Body of pancreas (tissue), 4 donors: ENCODE results near the gene GABRP. TPM values are rescaled to one million over a fixed set of nuclear protein-coding genes. Genes with fewer than 3 reads are reported as not detected.

Experiments
- ATAC-seq: fragments of 150-250 bp; one replicate; pipeline ENCODE4 v1.9.1; 2016
- DNase-seq, 4 donors: peaks; one replicate each; pipeline ENCODE4 v3.0.0-alpha.2; 2019
- H3K27ac ChIP-seq, 4 donors: fragments of 200-600 bp; sonication (generic); 1 replicate in 3 of 4; 2 replicates in 1 of 4; pipeline versions ENCODE4 v1.5.1 to v1.6.1; 2016 to 2019; ENCODE audit warnings: mild to moderate bottlenecking in 1 of 4, mixed read lengths in 1 of 4, moderate library complexity in 1 of 4
- H3K27me3 ChIP-seq, 2 donors: fragments of 200-600 bp; sonication (generic); one replicate each; pipeline ENCODE4 v1.6.0; 2016; ENCODE audit warnings: mild to moderate bottlenecking in 1 of 2
- H3K36me3 ChIP-seq, 2 donors: fragments of 200-600 bp; sonication (generic); replicated peaks in 1 of 2; 2 replicates each; pipeline ENCODE4 v1.5.1; 2016; ENCODE audit warnings: low read depth in 2 of 2; ENCODE audit not compliant: insufficient read depth in 1 of 2
- H3K4me1 ChIP-seq: fragments of 200-600 bp; sonication (generic); one replicate; pipeline ENCODE4 v1.6.0; 2016
- H3K4me3 ChIP-seq, 2 donors: fragments of 200-600 bp; sonication (generic); 1 replicate in 1 of 2; 2 replicates in 1 of 2; pipeline ENCODE4 v1.5.1; 2016 to 2019
- H3K9me3 ChIP-seq, 3 donors: fragments of 200-600 bp; sonication (generic); 1 replicate in 2 of 3; 2 replicates in 1 of 3; pipeline ENCODE4 v1.5.1; 2016
- POLR2A ChIP-seq, 3 donors: fragments of 450-650 bp; IDR thresholded peaks; one replicate each; pipeline ENCODE4 v1.6.1; 2016; ENCODE audit warnings: antibody characterized with exemption in 3 of 3, mild to moderate bottlenecking in 2 of 3
- WGBS, 2 donors: methylation state at CpG; one replicate each; pipeline ENCODE4 v1.1.5; 2017; 5-methylcytosine and 5-hydroxymethylcytosine counted together
- intact Hi-C: fragments of 100-400 bp; cut with DNase I; formaldehyde crosslinking; loops from one replicate; pipeline ENCODE4 v1.15.1; 2023
- total RNA-seq, 2 donors: library from RNA; depleted of rRNA; stranded (reverse); fragments of >200 nt; gene quantifications; one replicate each; pipeline ENCODE4 v1.1.0, GENCODE V29; 2016
- TF ChIP-seq, protein P1 (sequence below), 7 experiments: fragments of 450-650 bp in 4 of 7; fragments of 200-600 bp in 3 of 7; sonication (generic) in 3 of 7; IDR thresholded peaks; one replicate each; pipeline ENCODE4 v1.5.1; 2016 to 2019; ENCODE audit warnings: antibody characterized with exemption in 7 of 7

The GABRP gene
- total RNA-seq, 2 donors from 2014 or later: 8.6 TPM; not detected in 1

GRCh38 chr5:170747851-170748250 is 35.7 kb upstream of the GABRP start:
- 83 to 85% methylated on average over 10 of the region's 10 CpGs for WGBS, 2 donors
- H3K9me3 ChIP-seq: no peaks in the 10 kb centered on the region
- no peak for ATAC-seq
- H3K4me3 ChIP-seq: no peak overlapping the region
- peak in 1 of 4 donors; percentile 41 for DNase-seq
- H3K27ac ChIP-seq: peak overlapping the region in 2 of 4 donors; percentile 71 to 87
- H3K4me1 ChIP-seq: peaks cover 81% of the 10 kb centered on the region
- no peaks in the 10 kb centered on the region for H3K27me3 ChIP-seq
- intact Hi-C loops: loop anchor here (5.0 kb wide), 1 partner anchor 39 kb away; no protein-coding TSS in a partner anchor
- no peaks in the 10 kb centered on the region for H3K36me3 ChIP-seq
- TF ChIP-seq, protein P1, sequence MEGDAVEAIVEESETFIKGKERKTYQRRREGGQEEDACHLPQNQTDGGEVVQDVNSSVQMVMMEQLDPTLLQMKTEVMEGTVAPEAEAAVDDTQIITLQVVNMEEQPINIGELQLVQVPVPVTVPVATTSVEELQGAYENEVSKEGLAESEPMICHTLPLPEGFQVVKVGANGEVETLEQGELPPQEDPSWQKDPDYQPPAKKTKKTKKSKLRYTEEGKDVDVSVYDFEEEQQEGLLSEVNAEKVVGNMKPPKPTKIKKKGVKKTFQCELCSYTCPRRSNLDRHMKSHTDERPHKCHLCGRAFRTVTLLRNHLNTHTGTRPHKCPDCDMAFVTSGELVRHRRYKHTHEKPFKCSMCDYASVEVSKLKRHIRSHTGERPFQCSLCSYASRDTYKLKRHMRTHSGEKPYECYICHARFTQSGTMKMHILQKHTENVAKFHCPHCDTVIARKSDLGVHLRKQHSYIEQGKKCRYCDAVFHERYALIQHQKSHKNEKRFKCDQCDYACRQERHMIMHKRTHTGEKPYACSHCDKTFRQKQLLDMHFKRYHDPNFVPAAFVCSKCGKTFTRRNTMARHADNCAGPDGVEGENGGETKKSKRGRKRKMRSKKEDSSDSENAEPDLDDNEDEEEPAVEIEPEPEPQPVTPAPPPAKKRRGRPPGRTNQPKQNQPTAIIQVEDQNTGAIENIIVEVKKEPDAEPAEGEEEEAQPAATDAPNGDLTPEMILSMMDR (IDR thresholded peaks at IDR 0.05): peak in 5 of 7 experiments; percentile 12 to 49 (median 36)
- no peak for TF ChIP-seq POLR2A (IDR thresholded peaks at IDR 0.05)

DNA sequence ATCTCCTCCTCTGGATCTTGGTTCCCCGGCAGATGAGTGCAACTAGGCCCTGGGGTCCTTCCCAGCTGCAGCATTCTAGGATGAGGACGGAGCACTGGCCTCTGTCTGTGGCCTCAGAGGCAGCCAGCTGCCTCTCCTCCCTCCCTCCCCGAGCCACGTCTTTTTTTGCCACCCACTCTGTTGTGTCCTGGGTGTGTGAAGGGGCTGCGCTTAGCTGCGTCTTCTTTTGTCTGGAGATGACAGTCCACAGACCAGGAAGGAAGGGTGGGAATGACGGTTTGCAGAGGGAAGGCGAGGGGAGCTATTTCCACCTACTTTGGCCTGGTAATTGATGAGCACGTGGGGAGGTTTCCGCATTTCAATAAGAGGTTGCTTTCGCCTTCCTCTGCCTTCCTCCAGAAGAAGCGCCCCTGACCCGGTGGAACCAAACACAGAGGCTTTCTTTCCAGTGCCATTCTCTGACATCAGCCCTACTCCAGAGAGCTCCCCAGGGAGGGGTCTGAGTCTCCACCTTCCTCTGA is 34.5 kb upstream of the GABRP start:
- no peak for DNase-seq
- peak overlapping the region in 3 of 4 donors; percentile 46 to 87 (median 76) for H3K27ac ChIP-seq

GRCh38 chr5:170749911-170750431 is 33.6 kb upstream of the GABRP start:
- peak; percentile 51 for ATAC-seq

More for the DNA sequence above, 34.5 kb upstream of the GABRP start:
- peaks cover 80% of the 10 kb centered on the region for H3K4me1 ChIP-seq
- no peak overlapping the region for H3K4me3 ChIP-seq
- H3K27me3 ChIP-seq: no peaks in the 10 kb centered on the region
- H3K36me3 ChIP-seq: no peaks in the 10 kb centered on the region
- no peaks in the 10 kb centered on the region for H3K9me3 ChIP-seq
- intact Hi-C loops: loop anchor here (5.0 kb wide), 1 partner anchor 38 kb away; no protein-coding TSS in a partner anchor
- ATAC-seq: no peak
- 77 to 79% methylated on average over 11 to 12 of the region's 13 CpGs for WGBS, 2 donors
- TF ChIP-seq POLR2A (IDR thresholded peaks at IDR 0.05): no peak
- TF ChIP-seq, protein P1 (IDR thresholded peaks at IDR 0.05): no peak

DNA sequence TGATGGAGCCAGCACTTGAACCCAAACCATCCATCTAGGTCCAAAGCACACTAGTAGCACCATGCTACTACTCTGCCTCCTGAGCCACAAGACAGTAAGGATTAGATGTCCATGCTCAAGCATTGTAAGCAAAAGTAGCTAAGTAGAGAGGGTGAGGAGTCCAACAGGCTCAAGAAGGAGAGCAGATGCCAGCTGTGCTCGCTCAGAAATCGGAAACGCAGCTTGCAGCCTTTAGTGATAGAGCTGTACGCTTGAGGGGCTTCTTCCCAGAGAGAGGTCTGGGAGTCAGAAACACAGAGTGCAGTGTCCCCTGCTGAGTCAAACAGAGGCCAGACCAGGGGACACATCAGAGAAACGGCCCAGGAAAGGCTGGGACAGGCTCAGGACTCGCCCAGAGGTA is 32.7 kb upstream of the GABRP start:
- Histone ChIP-seq H3K36me3 (no peaks in the 10 kb centered on the region), H3K27me3 (no peaks in the 10 kb centered on the region), H3K9me3 (no peaks in the 10 kb centered on the region), H3K4me1 (peaks cover 70% of the 10 kb centered on the region), H3K27ac (peak overlapping the region in 3 of 4 donors; percentile 46 to 87 (median 76)), H3K4me3 (no peak overlapping the region)
- no peak for ATAC-seq
- intact Hi-C loops: no loop called here
- TF ChIP-seq, protein P1 (IDR thresholded peaks at IDR 0.05): no peak
- TF ChIP-seq POLR2A (IDR thresholded peaks at IDR 0.05): no peak
- WGBS, 2 donors: 79 to 85% methylated on average over 6 of the region's 6 CpGs
- no peak for DNase-seq

More at GRCh38 chr5:170749911-170750431, 33.6 kb upstream of the GABRP start:
- no peaks in the 10 kb centered on the region for H3K36me3 ChIP-seq
- H3K9me3 ChIP-seq: no peaks in the 10 kb centered on the region
- peaks cover 70% of the 10 kb centered on the region for H3K4me1 ChIP-seq
- no peaks in the 10 kb centered on the region for H3K27me3 ChIP-seq
- H3K27ac ChIP-seq: peak overlapping the region; percentile 20 to 87 (median 61)
- intact Hi-C loops: loop anchor here (5.0 kb wide), 1 partner anchor 37 kb away; no protein-coding TSS in a partner anchor
- peak in 3 of 4 donors; percentile 54 to 70 (median 58) for DNase-seq
- H3K4me3 ChIP-seq: no peak overlapping the region
- TF ChIP-seq POLR2A (IDR thresholded peaks at IDR 0.05): peak in 2 of 3 donors; percentile 29 to 43
- TF ChIP-seq, protein P1 (IDR thresholded peaks at IDR 0.05): no peak
- 20 to 30% methylated on average over 7 of the region's 7 CpGs for WGBS, 2 donors
